HG03159 (cell line): ENCODE results near the gene ARHGAP26.
A peak's percentile ranks its signal among the peaks of the same experiment; 100 is the strongest.

Experiments used
- ATAC-seq: cut with Tn5 transposase; IDR thresholded peaks from one replicate; pipeline ENCODE4 v1.9.1; 2021; ENCODE audit warnings: mild to moderate bottlenecking, moderate library complexity; ENCODE audit not compliant: unreplicated experiment

Gene ARHGAP26

DNA sequence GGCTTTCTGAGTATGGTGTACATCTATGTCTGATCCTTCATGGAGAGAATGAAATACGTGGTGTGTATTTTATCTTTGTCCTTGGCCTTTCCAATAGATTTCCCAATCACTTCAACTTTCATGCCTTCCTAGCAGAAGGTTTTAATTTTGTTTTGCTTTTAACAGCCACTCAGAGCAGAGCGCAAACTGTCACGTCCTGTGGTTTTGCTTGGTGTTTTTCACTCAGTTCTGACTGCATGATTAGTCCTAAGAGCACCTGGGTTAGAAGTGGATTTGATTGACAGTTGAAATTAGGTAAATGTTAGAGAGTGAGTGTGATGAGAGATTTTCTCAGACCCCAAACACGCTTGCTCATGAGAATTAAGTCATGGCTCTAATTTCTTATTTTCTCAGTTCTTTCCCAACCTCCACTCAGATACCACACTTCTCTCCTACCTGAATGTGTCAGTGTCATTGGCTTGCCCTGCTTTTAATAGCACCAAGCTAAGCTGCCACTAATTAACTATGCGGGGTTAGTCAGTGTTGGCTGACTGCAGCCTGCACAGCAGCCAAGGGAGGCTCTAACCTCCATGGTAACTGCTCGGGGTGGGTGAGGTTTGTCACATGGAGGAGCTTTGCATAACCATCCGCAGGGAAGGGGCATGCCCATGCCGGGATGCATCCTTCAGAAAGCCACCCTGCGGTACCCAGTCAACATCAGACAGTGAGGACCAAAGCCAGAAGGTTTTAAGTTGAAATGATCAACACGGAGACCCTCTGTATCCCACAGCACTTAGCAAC lies 459.9 kb downstream of the ARHGAP26 start:
- ATAC-seq, result peak; percentile 90

DNA sequence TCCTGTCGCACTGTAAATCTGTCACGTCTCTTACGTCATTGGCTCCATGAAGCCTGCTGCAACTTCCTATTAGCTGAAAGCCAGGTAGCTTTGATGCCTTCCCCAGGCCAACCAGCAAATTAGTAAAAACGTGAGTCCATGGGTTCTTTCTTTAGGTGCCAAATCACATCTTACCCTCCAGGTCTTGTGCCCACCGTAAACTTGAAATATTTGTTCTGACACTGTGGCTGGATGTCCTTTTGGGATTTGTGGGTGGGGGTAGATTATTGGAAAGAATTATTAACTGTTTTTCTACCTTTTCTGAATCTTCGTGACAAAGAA lies 460.5 kb downstream of the ARHGAP26 start:
- no peak for ATAC-seq

DNA sequence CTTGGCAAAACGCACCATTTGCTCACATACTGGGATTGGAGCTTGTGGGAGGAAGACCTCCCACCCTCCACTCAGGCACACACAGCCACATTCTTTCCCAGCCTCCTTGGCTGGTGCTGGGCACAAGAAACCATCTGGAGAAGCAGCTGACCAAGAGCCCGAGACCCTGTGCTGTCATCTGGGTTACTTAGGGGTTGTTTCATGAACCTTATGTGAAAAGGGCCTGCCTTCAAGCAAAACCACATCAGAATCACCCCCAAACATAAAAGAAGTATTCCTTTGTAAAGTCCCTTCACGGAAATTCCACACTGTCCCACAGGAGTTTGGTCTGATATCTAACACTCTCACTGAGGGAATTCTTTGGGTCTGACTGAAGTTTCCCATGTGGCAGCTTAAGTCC lies 461.2 kb downstream of the ARHGAP26 start:
- ATAC-seq, result no peak

DNA sequence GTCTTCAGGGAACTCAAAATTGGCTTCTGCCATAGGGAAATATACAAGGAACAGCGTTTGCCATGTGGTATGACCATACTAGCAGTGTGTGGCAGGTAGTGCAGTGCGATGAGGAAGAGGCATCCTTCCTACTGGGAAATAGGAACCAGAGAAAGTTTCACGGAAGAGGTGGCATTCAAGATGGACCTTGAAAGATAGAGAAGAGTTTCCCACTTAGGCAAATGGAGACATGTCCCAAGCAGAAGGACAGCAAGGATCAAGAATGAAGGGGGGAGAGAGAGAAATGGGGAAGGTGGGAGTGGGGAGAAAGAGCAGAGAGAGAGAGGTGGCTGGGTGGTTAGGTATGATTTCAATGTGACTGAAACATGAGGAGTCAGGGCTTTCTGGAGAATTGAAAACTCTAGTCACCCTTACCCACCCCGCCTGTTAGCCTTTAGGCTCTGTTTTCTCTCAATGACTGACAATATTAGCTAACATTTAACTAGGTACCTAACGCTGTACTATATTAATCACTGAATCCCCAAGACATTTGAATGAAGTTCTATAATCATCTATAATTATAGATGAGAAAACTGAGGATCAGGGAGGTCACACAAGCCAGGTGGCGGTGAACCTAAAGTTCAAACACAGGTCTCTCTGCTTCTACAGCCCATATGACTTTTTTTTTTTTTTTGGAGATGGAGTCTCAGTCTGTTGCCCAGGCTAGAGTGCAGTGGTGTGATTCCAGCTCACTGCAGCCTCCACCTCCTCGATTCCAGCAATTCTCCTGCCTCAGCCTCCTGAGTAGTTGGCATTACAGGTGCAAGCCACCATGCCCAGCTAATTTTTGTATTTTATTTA lies 462.0 kb downstream of the ARHGAP26 start:
- peak; percentile 29 for ATAC-seq

DNA sequence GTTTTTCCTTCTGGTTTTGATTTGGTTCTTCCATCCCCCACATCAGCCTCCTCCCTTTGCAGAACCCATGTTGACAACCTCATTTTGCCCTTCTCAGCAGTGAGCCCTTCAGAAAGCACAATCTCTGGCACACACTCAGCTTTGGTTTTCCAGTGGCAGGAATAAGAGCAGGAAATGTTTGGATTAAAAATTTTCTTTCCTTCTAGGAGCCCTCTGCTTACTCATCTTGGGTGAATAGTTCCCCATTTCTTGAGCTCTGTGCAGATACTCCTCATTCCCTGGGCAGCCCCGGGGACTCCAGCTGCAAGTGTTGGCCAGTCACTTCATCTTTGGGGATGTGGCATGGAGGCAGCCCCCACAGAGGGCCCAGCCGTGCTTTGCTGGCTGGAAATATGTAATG lies 462.9 kb downstream of the ARHGAP26 start:
- no peak for ATAC-seq

DNA sequence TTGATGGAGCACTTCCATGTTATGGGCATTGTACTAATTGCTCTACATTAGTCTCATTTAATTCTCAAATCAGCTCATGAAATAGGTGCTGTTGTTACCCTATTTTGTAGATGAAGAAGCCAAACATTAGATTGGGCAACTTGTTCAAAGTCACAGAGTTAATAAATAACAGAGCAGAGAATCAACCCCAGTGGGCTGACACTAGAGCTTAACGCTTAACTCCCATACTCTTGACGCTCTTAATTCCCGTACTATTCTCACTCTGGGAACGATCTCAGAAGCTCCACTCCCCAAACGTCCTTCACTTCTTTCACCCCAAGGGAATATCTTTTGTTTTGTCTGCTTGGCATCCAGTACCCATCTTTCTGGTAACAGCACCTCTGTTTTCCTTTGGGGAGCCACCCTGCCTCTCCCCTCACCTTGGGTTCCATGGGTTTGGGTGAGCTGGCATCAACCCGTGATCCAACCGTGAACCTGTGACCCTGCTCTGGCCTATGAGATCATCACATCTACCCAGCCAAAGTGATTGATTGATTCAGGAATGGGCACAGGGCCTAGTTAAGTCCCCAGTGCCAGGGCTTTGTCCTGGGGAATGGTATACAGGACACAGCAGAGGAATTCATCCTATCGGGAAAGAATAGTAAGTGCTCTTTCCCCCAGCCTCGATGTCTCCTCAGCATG lies 464.1 kb downstream of the ARHGAP26 start:
- ATAC-seq, result no peak

DNA sequence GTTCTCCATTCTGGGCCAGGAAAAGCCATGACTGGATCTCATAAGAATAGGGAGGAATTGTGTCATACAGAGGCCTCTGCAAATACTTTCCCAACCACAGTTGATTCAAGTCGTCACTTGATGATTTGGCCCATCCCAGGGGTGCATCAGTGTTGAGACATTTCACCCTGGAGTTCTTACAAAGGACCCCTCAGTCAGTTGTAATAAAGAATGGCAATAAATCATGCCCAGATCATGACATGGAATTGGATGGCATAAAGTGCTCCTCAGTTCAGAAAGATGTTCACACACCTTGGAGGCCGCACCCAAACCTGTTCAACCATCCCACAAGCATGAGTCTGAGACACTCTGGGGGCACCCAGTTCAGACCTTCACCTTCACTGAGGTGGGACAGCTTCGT lies 465.2 kb downstream of the ARHGAP26 start:
- ATAC-seq, result no peak

DNA sequence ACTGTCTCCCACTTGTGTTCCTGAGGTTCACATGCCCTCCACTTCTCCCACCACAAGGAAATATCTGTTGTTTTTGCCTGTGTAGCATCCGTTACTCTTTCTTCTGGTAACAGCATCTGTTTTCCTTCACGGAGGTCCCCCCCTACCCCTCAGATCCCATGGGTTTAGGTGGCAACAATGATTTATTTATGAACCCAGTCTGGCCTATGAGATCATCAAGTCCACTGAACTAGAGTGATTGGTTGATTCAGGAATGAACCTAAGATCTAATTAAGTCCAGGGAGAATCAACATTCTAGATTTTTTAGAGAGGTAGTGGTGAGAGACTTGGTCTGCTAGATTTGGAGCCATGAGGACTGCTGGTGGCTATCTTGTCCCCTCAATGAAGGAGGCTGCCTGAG lies 466.5 kb downstream of the ARHGAP26 start:
- no peak for ATAC-seq

DNA sequence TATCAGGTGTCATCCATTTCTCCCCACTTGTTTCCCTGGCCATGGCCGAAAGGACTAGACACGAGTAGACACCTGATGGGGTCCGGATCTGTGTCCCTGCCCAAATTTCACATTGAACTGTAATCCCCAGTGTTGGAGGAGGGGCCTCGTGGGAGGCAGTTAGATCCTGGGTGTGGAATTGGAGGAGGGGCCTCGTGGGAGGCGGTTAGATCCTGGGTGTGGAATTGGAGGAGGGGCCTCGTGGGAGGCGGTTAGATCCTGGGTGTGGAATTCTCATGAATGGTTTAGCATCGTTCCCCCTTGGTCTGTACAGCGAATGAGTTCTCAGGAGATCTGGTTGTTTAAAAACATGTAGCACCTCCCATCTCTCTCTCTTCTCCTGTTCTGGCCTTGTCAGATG lies 467.5 kb downstream of the ARHGAP26 start:
- ATAC-seq, result no peak

DNA sequence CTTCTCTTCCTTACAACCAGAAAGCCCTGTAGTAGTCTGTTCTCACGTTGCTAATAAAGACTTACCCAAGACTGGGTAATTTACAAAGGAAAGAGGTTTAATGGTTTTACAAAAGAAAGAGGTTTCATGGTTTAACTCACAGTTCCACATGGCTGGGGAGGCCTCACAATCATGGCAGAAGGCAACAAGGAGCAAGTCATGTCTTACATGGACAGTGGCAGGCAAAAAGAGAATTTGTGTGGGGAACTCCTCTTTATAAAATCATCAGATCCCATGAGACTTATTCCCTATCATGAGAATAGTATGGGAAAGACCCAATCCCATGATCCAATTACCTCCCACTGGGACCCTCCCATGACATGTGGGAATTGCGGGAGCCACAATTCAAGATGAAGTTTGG lies 468.4 kb downstream of the ARHGAP26 start:
- ATAC-seq, result no peak

DNA sequence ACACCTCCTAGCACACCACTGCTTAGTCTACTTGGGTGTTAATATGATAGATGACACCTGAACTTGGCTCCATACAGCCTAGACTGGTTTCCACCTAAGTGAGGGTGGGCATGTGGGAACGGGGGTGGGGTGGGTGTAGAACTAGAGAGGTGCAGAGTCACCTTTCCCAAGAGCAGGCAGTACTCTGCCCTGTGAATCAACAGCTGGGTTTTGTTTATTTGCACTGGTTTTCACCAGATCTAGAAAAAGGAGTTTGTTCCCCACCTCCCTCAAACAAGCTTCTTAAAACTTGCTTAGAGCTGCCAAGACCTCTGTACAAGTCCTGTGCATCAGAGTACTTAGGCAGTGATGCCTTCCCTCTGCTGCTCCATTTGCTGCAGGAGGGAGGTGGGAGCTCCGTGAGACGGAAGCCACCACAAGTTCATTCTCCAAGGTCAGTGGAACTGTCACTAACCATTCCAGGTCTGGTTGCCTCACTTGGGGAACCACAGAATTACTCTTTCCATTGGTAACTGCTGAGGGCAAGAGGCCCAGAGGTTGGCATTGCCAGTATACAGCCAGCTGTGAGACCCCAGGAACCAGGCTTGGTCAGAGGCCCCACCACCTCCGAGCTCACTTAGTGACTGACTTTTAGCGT lies 469.8 kb downstream of the ARHGAP26 start:
- no peak for ATAC-seq

DNA sequence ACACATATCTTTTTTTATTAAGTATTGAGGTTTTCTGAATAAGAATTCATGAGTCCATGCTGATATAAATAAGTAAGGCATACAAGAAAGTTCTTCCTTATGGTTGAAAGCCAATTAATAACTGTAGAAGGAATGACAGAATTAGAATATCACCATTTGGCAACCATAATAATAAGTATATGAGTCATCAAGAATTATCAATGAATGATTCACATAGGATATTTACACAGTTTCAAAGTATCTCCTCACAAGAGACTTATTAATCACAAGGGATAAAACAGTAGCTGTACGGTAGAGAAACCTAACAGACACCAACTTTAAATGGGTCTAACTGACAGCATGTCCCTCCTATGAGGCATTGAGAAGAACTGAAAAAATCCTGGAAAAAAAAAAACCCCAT lies 471.7 kb downstream of the ARHGAP26 start:
- ATAC-seq, result no peak

DNA sequence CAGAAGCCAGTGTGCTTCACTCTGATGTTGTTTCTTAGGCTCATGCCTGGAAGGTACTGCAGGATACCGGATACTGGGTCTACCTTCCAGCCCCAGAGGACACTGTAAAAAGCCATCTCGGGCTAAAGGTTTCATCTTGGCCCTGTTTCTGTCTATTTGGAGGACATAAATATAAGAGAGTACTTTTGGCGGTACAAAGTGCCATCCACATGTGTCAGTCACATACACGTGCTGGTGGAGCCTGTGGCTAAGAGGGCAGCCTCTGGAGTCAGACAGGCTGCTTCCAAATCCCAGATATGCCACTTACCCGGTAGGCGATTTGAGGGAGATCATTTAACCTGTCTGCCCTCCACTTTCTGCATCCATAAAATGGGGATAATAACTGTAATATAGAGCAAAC lies 472.9 kb downstream of the ARHGAP26 start:
- no peak for ATAC-seq

DNA sequence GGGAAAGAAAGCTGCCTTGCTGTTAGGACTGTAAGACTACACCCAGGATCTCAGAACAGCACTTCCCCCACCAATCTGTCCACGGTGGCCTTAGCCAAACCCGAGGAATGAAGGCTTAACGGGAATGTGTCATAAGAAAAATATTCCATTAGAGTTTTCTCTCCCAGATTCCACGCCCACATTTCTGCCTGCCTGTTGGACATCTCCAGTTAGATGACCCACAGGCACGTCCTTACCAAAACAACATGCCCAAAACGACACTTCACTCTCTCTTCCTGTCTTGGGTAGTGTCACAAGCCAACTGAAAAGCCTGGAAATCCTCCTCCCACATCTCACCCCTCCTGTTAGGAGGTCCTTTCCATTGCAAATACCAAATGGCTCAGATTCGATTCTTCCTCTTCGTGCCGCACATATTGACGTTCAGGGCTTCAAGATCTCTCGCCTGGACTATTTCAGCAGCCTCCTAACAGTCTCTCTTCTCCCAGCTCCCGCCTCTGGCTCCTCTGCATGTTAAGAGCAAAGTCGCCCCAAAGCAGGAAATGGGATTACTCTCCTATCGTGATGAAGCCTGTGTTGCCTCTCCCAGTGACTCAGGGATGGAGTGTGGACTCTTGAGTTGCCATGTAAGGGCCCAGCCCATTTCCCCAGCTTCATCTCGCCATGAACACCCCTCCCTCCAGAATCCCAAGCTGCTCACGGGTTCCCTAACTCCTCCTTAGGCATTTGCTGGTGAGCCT lies 474.0 kb downstream of the ARHGAP26 start:
- no peak for ATAC-seq

DNA sequence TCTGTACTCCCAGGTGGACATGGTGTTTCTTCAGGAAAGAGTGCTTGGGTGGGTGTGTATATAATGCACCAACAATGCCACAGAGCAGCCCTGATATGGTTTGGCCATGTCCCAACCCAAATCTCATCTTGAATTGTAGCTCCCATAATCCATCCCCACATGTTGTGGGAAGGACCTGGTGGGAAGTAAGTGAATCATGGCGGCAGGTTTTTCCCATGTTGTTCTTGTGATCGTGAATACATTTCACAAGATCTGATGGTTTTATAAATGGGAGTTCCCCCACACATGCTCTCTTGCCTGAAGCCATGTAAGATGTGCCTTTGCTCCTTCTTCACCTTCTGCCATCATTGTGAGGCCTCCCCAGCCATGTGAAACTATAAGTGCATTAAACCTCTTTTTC lies 474.8 kb downstream of the ARHGAP26 start:
- ATAC-seq, result no peak

DNA sequence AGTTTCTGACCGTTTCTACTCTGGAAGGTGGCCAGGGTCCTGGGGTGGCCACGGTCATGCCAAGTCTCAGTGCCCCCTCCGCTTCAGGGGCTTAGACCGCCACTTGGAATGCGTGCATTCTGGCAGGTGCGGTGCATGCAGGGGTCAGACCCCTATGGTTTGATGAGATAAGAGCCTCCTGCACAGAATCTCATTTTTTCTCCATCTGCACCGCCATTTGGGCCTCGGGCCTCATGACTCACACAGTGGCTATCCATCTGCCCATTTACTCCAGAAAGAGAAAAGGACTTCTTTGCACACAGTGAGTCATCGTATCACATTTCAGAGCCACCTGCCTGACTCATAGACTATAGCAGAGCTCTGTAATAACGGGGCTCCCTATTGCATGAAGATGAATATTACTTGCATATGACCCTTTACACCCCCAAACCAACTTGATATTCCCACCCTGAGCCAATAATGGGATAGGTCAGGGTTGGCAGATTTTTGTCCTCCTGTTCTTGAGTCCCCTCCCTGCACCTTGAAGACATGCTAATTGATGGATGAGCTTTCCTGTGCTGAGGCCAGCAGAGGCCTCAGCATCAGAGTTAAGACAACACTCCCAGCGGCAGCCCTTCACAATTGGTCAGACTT lies 475.9 kb downstream of the ARHGAP26 start:
- no peak for ATAC-seq

DNA sequence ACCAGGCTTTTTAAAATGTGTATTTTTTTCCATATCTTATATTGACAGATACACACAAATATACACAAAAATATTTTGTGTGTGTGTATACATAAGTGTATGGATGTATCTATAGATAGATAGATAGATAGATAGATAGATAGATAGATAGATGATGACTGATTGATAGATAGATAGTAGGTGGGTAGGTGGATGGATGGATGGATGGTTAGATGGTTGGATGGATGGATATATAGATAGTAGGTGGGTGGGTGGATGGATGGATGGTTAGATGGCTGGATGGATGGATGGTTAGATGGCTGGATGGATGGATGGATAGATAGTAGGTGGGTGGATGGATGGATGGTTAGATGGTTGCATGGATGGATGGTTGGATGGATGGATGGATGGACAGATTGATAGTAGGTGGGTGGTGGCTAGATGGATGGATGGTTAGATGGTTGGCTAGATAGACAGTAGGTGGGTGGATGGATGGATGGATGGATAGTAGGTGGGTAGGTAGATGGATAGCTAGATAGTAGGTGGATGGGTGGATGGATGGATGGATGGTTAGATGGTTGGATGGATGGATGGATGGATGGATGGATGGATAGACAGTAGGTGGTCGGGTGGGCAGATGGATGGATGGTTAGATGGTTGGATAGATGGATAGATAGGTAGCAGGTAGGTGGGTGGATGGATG lies 477.1 kb downstream of the ARHGAP26 start:
- no peak for ATAC-seq

DNA sequence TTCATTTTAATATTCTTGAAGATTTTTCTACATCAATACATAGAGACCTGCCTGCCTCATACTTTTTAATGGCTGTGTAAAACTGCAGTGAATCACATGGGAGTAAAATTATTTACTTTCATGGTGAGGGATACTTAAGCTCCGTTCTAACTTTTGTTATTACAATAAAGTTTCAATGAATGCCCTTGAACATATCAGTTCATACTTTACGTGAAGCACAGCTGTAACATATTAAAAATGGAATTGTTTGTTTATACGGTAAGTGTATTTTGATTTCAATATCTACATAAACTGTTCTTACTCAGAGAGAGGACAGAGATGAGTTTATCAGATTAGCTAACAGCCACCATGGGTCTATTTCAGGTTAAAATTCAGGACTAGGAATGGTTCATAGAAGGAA lies 478.2 kb downstream of the ARHGAP26 start:
- no peak for ATAC-seq

DNA sequence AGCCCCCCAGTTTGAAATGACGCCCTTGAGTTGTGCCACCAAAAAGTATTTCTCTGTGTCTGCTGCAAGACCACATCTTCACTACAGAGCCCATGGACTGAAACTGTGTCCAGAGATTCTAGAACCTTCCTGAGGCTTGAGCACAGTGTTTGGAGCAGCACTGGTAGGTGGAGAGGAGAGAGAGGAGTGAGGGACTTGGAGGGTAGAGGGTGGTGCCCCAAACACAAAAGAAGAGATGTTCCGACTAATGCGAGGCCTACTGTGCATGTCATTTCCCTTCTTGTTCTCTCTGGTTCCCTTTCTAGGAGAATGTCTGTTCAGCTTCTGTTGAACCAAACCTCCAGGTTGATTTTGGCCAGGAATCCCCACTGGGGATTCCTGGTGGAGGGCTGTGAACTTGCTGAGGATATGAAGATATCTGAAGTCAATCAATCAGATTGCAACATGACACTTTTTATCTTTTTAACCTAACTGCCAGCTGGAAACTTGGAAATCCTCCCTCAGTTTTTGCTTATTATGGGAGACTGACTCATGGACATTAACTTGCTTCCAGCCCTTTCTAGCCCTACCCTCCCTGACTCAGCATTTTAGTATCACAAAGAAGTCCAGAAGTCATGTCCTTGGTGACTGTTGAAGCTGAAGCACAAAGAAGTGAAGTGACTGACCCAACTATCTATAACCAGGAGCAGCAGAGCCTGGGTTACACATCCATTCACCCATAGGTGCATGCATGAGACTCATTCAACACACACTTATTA lies 478.8 kb downstream of the ARHGAP26 start:
- ATAC-seq, result no peak
